Retina (tissue), 1 donor: ENCODE measurements around the gene NIPAL1.

Source experiments
- DNase-seq: peaks from one replicate; pipeline ENCODE4 v3.0.0-alpha.2; 2016

Gene NIPAL1

DNA sequence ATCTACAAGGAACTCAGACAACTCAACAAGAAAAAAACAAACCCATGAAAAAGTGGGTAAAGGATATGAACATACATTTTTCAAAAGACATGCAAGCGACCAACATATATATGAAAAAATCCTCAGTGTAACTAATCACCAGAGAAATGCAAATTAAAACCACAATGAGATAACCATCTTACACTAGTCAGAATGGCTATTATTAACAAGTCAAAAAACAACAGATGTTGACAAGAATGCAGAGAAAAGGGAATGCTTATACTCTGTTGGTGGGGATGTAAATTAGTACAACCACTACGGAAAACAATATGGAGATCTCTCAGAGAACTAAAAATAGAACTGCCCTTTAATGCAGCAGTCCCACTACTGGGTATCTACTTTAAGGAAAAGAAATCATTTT is 12.1 kb downstream of the NIPAL1 start:
- no peak for DNase-seq

DNA sequence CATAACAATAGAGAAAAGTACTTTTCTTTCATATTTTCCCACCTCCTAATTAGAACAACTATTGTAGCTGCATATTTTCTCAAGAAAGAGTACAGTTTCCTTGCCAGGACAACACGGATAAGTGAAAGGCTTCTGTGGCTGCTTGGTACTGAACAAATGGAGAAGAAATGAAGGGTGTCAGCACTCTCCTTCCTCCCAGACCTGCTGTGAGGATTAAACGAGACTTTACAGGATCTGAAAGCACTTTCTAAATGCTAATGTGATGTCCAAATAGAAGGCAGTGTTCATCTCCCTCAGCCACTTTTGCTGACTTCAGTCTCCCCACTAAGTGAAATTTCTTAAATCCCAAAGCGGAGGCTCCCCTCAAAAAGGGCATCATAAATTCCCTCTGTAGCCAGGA is 13.9 kb downstream of the NIPAL1 start:
- no peak for DNase-seq

DNA sequence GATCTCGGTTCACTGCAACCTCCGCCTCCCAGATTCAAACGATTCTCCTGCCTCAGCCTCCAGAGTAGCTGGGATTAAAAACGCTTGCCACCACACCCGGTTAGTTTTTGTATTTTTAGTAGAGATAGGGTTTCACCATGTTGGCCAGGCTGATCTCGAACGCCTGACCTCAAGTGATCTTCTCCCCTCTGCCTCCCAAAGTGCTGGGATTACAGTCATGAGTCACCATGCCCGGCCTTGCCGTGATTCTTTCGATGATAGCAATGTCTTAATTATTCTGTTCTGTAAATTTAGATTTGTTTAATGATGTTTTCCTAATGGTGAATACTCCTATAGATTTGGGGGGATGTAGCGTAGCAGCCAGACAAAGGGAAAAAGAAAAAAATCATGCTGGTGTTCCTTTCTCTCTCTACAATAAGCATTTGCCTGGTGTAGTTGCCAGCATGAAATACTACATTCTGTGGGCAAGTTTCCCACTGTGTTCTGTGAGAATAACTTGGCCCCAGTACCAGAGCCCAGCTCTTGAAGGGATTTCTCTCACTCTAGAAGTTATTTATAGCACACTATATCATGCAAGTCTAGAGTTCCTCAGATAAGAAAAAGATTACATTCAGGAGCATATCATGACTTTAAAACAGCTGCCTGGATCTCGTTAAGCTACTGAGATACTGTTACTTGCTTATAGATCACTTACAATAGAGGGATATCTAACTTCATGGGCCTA is 15.4 kb downstream of the NIPAL1 start:
- DNase-seq: no peak

DNA sequence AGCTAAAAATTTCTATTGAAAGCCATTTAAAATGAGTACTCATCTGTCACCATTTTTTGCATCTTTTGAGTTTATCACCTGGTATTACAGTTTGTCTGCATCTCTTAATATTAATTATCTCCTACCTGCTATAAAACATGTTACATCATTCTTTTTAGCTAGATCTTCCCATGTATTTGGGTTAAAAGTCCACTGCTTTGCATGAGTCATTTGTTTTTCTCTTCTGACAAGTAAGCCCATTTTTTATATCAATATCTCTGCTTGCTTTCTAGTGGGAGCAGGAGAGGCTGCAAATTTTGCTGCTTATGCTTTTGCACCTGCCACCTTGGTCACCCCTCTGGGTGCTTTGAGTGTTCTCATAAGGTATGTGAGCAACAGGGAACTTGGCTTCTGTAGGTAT is 16.1 kb downstream of the NIPAL1 start:
- DNase-seq: no peak

DNA sequence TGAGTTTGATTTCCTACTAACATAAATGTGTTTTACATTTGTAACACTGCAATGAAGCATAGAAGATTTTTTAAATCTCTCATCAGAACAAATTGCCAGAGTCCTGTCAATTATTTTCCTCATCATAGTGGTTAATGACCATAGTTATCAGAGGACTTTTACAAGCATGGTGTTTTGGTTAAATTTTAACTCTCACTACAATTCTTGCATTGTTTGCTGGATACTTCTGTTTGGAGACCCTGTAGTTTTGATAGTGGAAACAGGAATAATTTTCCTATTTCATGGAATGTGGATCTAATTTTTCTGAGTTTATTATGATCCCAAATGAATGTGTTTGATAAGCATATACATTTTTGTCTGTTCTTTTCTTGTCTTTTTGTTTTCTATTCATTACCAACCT is 16.8 kb downstream of the NIPAL1 start:
- DNase-seq: no peak

DNA sequence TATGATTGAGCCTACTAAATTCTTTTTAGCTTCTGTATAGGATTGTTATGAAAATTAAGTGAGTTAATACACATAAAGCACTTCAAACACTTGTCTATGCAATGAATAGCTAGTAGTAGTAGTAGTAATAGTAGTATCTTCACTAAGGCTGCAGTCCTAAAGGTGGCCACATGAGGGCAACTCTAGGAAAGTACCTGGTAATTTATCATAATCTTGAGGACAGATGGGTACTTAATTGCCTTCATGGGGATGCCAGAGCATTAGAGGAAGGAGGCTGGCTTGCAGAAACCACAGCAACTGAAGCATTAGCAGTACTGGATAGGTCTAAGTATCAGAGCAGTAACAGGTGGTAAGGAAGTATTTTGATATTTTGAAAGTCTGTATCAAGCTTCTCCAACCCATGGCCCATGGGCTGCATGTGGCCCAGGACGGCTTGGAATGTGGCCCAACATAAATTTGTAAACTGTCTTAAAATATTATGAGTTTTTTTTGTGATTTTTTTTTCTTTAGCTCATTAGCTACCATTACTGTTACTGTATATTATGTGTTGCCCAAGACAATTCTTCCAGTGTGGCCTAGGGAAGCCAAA is 17.3 kb downstream of the NIPAL1 start:
- no peak for DNase-seq

DNA sequence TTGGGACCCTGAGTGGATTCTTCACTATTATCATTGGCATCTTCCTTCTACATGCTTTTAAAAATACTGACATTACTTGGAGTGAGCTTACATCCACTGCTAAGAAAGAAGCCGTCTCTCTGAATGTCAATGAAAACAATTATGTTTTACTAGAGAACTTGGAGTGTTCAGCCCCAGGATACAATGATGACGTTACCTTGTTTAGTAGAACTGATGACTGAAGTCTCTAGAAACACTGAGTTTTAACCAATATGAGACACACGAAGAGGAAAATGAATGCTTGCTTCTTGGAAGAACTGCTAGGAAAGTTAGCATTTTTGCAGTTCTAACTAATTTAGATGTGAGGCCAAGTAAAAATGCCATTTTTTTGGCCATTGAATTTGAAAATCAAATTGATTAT is 19.4 kb downstream of the NIPAL1 start:
- DNase-seq: no peak

DNA sequence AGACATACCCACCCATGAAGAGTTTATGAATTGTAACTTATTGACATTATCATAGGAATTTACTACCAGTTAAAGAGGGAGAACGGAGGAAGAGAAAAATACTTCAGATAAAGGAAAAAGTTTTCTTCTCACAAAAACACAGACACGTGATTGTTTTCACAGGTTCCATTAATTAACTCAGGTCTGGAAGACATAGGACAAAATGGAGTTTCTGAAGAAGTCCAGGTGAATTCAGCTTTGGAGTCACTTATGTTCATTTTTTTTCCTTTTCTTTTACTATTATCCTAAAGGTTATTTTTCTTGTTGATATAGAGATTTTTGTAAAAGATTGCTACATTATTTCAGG is 20.5 kb downstream of the NIPAL1 start:
- DNase-seq: no peak

DNA sequence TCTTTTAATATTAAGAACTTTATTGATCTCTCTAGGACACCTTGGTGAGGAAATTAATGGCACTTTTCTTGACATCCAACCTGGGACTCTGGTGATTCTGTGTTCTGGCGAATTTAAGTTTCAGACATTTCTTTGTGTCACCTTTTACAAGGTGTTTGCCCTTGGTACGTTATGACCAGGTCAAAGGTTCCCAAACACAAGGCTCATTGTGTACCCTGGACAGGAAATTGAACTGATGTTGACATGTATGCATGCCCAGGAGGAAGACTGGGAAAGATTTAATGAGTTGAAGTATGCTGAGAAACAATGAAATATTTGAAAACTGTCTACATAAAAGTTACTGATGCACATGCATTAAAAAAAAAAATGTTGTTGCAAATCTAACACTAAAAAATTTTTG is 22.1 kb downstream of the NIPAL1 start:
- DNase-seq: no peak

DNA sequence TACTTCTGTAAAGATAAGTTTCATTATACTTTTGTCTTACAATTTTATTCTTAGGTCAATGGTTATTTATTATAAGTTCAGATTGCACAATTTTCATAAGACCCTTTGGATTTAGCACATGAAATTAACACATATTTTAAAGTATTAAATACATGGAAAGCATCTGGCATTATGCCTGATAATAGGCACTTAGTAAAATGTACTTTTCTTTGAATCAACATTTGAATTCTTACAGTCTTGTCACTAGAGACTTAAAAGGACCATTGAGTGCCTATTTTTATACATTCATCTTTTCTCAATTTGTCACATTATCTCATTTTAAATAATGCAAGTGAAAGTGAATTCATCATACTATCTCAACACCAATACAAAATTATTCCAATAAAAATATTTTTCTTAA is 23.0 kb downstream of the NIPAL1 start:
- no peak for DNase-seq

DNA sequence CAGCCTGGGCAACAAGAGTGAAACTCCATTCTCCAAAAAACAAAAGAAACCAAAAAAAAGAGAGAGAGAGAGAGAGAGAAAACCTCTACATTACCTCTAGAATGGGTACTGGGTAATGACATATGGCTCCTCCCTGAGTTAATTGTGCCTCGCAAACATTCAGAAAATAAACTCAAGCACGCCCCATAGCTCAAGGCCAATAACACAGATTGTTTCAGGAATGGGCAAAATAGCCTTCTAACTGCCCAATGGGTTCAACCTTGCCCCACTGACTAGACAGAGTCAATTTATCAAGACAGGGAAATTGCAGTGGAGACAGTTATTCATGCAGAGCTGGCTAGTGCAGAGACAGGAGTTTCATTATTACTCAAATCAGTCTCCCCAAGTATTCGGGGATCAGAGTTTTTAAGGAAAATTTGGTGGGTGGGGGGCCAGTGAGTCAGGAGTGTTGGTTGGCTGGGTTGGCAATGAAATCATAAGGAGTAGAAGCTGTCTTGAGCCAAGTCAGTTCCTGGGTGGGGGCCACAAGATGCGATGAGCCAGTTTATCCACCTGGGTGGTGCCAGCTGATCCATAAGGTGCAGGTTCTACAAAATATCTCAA is 25.1 kb downstream of the NIPAL1 start:
- DNase-seq: no peak

DNA sequence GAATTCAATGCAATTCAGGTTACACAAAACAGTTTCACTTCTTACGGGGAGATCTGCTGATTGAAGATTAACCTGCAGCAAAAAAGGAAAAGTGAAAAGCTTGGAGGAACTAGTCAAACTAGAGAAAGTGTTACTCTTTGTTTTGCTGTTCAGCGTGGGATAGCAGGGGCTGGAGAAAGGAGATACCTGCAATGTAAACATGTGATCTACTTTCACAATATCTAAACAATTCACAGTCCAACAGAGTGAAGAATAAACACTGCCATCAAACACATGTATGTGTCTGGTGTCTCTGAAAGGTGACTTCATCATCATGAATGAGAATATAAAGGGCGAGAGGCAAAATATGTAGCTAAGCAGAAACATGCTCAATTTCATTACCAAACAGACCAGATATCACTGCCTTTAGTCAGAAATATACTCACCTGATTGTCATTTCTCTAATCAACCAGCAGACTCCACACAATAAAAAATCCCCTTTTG is 26.4 kb downstream of the NIPAL1 start:
- no peak for DNase-seq

DNA sequence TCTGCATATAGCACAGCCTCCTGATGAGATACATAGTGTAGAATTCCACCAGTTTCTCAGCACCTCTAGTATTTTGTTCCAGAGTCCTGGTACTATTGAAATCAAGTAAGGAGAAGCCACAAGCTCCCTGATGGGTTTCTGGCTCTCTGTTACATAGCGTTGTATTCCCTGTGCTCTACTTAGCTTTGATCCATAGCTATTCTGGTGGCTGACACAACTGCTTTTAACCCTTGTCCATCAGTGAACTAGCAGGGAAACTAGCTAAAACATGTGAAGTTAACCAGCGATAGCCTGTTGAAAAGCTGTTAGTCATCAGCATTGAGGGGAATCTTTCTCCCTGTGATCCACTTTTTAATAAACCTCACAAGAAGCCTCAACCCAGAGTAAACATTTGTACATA is 26.9 kb downstream of the NIPAL1 start:
- DNase-seq: no peak

DNA sequence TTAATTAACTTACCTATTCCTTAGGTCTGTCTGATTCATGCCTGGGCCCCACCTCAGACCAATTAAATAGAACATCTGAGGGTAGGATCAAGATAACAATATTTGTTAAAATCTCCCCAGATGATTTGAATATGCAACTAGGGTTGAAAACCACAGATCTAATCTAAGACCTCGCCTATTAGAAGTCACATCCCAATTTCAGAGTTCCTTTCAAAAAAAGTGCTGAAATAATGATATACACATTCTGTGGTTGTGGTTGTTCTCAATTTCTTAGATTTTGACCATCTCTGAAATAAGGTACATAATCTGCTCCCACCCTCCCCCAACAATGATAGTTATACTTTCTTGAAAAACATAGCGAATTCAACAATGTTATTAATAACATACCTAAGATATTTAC is 27.7 kb downstream of the NIPAL1 start:
- DNase-seq: no peak

DNA sequence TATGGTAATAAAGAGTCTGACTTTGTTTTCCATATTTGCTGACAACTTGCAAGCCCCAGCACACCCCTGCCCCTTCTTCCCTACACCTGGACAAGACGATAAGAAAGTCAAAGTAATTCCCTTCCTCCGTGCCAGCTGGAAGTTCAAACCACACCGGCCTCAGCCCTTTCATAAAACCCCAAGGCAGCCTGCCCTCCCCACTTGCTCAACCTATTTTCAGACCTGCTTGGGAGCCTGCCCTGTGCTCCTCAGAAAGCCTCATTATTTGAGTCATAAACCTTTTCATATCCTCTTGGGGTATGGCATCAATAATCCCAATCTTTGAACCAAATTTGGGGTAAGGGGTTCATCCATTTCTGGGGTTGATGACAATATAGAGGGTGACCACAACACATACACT is 29.5 kb downstream of the NIPAL1 start:
- no peak for DNase-seq

DNA sequence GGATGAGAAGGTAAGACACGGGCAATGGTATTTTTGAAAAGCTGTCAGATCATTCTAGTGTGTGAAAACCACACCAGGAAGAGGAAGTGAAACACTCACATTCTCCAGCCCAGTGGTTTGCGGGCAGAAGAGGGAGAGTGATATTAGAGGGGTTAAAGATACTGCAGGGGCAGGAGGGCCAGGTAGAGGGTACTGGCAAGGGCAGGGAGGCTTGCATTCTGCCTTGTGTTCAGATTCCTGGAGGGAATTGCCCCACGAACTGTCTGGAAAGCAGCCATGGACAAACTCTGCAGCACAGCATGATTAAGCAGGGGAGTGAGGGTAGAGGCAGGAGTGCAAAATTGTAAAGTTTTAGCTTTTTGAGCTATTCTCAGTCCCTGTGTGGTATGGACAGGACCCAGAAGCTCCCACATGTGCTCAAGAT is 30.9 kb downstream of the NIPAL1 start:
- DNase-seq: no peak

DNA sequence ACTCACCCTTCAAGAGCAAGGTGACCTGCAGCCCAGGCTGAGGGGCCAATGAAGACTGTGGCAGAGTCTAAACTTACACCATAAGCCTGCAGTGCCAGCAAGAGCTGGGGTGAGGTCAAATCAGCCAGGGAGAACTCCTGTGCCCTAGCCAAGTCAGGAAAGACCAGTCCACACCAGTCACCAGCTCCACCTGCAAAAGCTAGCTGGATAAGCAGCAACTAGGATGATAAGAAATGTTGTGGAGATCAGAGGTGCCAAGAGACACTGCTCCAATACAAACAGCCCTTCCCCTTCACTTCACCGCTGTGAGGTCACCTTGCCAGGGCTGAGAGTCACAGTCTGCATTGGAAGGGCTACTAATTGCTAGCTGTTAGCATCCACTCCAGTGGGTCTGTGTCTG is 31.3 kb downstream of the NIPAL1 start:
- DNase-seq: no peak

DNA sequence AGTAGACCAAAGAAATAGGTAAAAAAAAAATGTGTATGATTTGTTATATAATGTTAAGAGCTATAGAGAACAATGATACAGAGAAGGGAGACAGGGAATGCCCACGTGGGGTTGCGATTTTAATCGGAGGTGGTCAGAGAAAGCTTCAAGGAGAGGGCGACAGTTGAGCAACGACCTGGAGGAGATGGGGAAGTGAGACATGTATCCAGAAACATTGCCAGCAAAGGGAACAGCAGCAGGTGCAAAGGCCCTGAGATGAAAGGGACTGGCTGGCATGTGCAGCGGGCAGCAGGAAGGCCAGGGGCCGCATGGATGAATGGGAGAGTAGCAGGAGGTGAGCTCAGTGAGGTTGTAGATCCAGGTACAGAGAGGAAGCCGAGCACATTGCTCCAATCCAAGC is 32.9 kb downstream of the NIPAL1 start:
- no peak for DNase-seq

DNA sequence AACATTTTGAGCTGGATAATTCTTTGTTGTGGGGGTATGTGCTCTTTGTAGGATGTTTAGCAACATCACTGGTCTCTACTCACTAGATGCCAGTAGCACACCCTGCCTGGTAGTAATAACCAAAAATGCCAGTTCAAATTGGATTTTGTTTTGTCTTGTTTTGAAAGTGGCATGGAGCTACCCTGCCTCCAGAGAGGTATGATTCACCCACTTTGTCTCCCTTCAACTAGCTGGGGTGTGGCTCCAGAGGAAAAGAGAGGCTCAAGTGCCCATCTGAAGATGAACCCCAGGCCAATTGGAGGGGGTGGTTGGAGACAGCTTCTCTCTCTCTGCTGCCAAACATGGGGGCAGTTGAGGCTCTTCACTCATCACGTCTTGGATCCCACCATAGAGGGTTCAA is 34.5 kb downstream of the NIPAL1 start:
- DNase-seq: no peak

DNA sequence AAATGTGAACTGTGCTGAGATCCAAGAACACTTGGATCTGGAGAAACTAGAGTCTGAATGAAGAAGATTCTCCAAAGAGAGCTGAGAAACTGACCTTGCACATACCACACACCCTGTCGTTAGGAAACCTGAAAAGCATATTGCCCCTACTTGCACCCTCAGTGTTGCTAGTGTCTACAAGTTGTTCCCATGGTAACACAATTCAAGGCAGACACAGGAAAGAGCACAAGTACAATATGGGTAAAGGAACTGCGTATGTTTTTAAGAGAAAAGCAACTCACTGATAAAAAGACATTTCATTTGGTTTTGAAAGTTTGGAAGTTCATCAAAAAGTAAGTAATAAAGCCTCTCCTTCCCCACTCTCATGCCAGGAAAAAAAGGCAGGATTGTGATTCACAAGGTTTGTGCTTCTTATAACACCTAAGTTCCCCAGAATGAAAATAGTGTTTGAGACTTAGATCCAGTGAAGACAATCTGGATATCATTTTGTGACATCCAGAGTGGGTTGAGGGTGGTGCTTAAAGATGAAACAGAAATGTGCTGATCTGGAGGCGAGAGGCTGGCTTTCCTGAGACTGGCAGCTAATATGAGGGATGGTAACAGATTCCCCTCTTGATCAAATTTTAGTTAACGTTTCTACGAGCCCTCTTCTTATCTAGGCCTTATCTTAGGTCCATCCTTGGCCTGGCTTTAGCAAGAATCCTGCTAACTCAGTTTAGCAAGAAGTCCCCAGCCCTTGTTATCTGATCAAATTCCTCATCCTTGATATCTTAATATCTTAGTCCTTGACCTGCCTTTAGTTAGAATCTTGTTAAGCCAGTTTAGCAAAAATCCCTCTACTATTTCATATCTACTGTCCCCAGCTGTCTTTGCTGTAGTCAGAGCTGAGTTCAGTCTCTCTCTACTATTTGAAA is 42.3 kb downstream of the NIPAL1 start:
- no peak for DNase-seq

DNA sequence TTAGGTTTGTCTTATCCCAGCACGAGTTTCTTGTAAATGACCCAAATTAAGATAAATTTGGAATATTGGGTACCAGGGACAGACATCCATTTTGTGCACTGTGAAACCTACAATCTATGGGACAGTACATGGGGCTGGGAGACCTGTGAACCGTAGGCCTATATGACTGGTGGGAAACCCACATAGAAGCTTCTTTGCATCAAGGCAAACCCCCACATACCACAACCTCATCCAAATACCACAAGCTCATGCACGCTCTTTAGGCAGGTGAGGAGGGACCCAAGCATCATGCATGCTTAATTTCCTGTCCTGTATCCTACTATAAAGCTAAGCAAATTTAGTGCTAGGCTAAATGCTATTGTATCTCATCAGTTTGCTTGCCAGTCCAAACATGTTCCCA is 47.8 kb downstream of the NIPAL1 start:
- no peak for DNase-seq

DNA sequence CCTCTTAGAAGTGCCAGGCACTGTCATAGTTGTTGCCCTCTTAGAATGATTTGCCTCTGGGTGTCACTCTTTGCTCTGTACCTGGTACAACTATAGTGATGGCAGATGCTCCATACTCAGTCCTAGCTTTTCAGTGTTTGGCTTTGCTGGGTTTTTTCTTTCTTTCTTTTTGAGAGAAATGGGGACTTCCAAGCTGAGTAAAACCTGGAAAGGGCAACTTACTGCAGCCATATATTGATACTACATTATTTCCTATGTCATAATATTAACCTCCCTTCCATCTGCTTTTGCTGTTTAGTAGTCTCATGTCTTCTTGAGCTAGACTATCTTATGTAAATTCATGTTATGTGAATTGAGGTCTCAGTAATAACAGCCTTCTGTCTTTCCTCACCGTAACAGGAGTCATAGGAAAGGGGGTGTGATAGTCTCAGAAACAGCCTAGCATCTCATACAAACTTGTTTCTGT is 49.0 kb downstream of the NIPAL1 start:
- DNase-seq: no peak

DNA sequence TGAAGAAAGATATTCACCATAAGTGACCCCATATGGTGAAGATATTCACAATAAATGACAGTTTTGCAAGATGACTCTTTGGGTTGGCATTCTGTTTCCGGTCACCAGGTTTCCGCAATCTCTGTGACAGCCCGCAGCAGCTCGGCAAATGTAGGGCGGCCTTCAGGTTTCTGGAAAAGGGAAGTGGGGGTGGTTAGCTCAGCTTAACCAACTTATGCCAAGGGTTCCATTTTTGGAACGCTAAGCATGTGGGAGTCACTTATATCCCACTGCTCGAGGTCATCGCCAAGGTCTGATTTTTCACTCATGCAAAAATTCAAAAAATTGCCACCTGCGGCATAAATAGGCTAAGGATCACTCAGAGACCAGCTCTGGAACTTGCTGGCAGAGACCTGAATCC is 51.0 kb downstream of the NIPAL1 start:
- DNase-seq: no peak
